Liver (tissue), 9 donors: ENCODE data around the gene PTH1R. TPM values are rescaled to one million over a fixed set of nuclear protein-coding genes. Genes with fewer than 3 reads are reported as not detected.

ENCODE experiments used
- DNase-seq: peaks from one replicate; pipeline ENCODE4 v3.0.0-alpha.2; 2017; ENCODE audit warnings: low spot score
- H3K27ac ChIP-seq, 2 donors: one replicate each; pipeline ENCODE4 v1.7.0; 2013; ENCODE audit warnings: inconsistent platforms in 2 of 2, low read length in 2 of 2, control low read depth in 1 of 2, low read depth in 1 of 2, mild to moderate bottlenecking in 1 of 2
- H3K27me3 ChIP-seq, 4 donors: one replicate each; pipeline versions ENCODE4 v1.6.1 to v1.7.0; 2013; ENCODE audit warnings: low read length in 3 of 4, inconsistent platforms in 1 of 4, mild to moderate bottlenecking in 1 of 4, moderate library complexity in 1 of 4; ENCODE audit not compliant: control insufficient read depth in 4 of 4, insufficient read depth in 4 of 4
- H3K36me3 ChIP-seq, 4 donors: one replicate each; pipeline versions ENCODE4 v1.6.1 to v1.7.0; 2013; ENCODE audit warnings: low read length in 3 of 4, mild to moderate bottlenecking in 3 of 4, low read depth in 1 of 4, moderate library complexity in 1 of 4; ENCODE audit not compliant: control insufficient read depth in 4 of 4, insufficient read depth in 3 of 4
- H3K4me1 ChIP-seq, 4 donors: one replicate each; pipeline versions ENCODE4 v1.6.1 to v1.7.0; 2013; ENCODE audit warnings: low read length in 3 of 4, mild to moderate bottlenecking in 3 of 4, moderate library complexity in 1 of 4; ENCODE audit not compliant: control insufficient read depth in 4 of 4, insufficient read depth in 4 of 4
- H3K4me3 ChIP-seq, 3 donors: one replicate each; pipeline versions ENCODE4 v1.6.1 to v1.7.0; 2013; ENCODE audit warnings: low read length in 3 of 3, control low read depth in 1 of 3, low read depth in 1 of 3, mild to moderate bottlenecking in 1 of 3
- H3K9ac ChIP-seq, 2 donors: one replicate each; pipeline ENCODE4 v1.7.0; 2013; ENCODE audit warnings: low read length in 2 of 2, mild to moderate bottlenecking in 2 of 2, moderate library complexity in 2 of 2, control low read depth in 1 of 2, low read depth in 1 of 2
- H3K9me3 ChIP-seq, 4 donors: one replicate each; pipeline versions ENCODE4 v1.6.1 to v1.7.0; 2013; ENCODE audit warnings: low read length in 3 of 4; ENCODE audit not compliant: control insufficient read depth in 4 of 4
- EGR1 ChIP-seq, 2 donors: IDR thresholded peaks; 2 replicates each; pipeline ENCODE4 v1.6.1; 2016 to 2018; ENCODE audit warnings: antibody characterized with exemption in 2 of 2, low read depth in 2 of 2
- FOXA1 ChIP-seq: IDR thresholded peaks from 2 replicates; pipeline ENCODE4 v1.6.1; 2016; ENCODE audit warnings: antibody characterized with exemption
- FOXA2 ChIP-seq: IDR thresholded peaks from 2 replicates; pipeline ENCODE4 v1.6.1; 2016; ENCODE audit warnings: antibody characterized with exemption
- GABPA ChIP-seq, 2 donors: IDR thresholded peaks in 1 of 2; conservative IDR thresholded peaks in 1 of 2; 2 replicates each; pipeline ENCODE4 v1.6.1; 2016; ENCODE audit warnings: antibody characterized with exemption in 2 of 2, mild to moderate bottlenecking in 1 of 2, moderate library complexity in 1 of 2
- HNF4A ChIP-seq, 2 donors: conservative IDR thresholded peaks; 2 replicates each; pipeline ENCODE4 v1.6.1; 2016; ENCODE audit warnings: antibody characterized with exemption in 2 of 2, mild to moderate bottlenecking in 2 of 2
- HNF4G ChIP-seq: IDR thresholded peaks from 2 replicates; pipeline ENCODE4 v1.6.1; 2016; ENCODE audit warnings: antibody characterized with exemption
- JUND ChIP-seq, 2 donors: IDR thresholded peaks; 2 replicates each; pipeline ENCODE4 v1.6.1; 2016; ENCODE audit warnings: antibody characterized with exemption in 2 of 2
- MAX ChIP-seq: IDR thresholded peaks from 2 replicates; pipeline ENCODE4 v1.6.1; 2016; ENCODE audit warnings: antibody characterized with exemption
- NR2F2 ChIP-seq: IDR thresholded peaks from 2 replicates; pipeline ENCODE4 v1.6.1; 2016; ENCODE audit warnings: antibody characterized with exemption
- RAD21 ChIP-seq, 2 donors: IDR thresholded peaks; 2 replicates each; pipeline ENCODE4 v1.6.1; 2016; ENCODE audit warnings: antibody characterized with exemption in 2 of 2, mild to moderate bottlenecking in 2 of 2
- RXRA ChIP-seq, 2 donors: IDR thresholded peaks; 2 replicates each; pipeline ENCODE4 v1.6.1; 2017 to 2018; ENCODE audit warnings: antibody characterized with exemption in 2 of 2, mild to moderate bottlenecking in 1 of 2
- SP1 ChIP-seq: IDR thresholded peaks from 2 replicates; pipeline ENCODE4 v1.6.1; 2018; ENCODE audit warnings: antibody characterized with exemption, mild to moderate bottlenecking
- TAF1 ChIP-seq: conservative IDR thresholded peaks from 2 replicates; pipeline ENCODE4 v1.6.1; 2016; ENCODE audit warnings: antibody characterized with exemption, mild to moderate bottlenecking
- YY1 ChIP-seq: IDR thresholded peaks from 2 replicates; pipeline ENCODE4 v1.6.1; 2016; ENCODE audit warnings: antibody characterized with exemption, mild to moderate bottlenecking
- WGBS: extraction: QIAGEN DNeasy Blood & Tissue Kit; methylation state at CpG from one replicate; pipeline ENCODE4 v1.1.7; 2013; 5-methylcytosine and 5-hydroxymethylcytosine counted together
- polyA plus RNA-seq, 2 donors: library from polyadenylated mRNA; stranded (reverse) in 1 of 2; unstranded in 1 of 2; fragments of 200-250 nt in 1 of 2; fragments of >200 nt in 1 of 2; fragmentation: Nextera tagmentation in 1 of 2; extraction: Ambion mirVana in 1 of 2; gene quantifications; one replicate each; pipeline versions ENCODE4 v1.2.1 to v1.2.3, GENCODE V29; 2013 to 2015
- total RNA-seq, 2 donors: library from RNA; depleted of rRNA; stranded (reverse); fragments of >200 nt; gene quantifications; one replicate each; pipeline ENCODE4 v1.2.3, GENCODE V29; 2014
- TF ChIP-seq, protein P1 (sequence below): IDR thresholded peaks from 2 replicates; pipeline ENCODE4 v1.6.1; 2016; ENCODE audit warnings: antibody characterized with exemption
- TF ChIP-seq, protein P2 (sequence below): fragments of 150-350 bp; IDR thresholded peaks from 2 replicates; pipeline ENCODE4 v1.5.1; 2017; ENCODE audit warnings: improper control_type of control experiment, low read depth, low read length; ENCODE audit not compliant: missing input control
- TF ChIP-seq, protein P3 (sequence below): IDR thresholded peaks from 2 replicates; pipeline ENCODE4 v1.6.1; 2016; ENCODE audit warnings: antibody characterized with exemption
- TF ChIP-seq, protein P4 (sequence below): IDR thresholded peaks from 2 replicates; pipeline ENCODE4 v1.6.1; 2016; ENCODE audit warnings: antibody characterized with exemption, mild to moderate bottlenecking
- donor health status: healthy.
- donor health status: healthy.
- donor health status: healthy.
- donor health status: healthy.
- donor health status: healthy.

PTH1R gene
- total and polyA plus RNA-seq, 4 donors = 7.2 to 28.4 (median 23.6) TPM

DNA sequence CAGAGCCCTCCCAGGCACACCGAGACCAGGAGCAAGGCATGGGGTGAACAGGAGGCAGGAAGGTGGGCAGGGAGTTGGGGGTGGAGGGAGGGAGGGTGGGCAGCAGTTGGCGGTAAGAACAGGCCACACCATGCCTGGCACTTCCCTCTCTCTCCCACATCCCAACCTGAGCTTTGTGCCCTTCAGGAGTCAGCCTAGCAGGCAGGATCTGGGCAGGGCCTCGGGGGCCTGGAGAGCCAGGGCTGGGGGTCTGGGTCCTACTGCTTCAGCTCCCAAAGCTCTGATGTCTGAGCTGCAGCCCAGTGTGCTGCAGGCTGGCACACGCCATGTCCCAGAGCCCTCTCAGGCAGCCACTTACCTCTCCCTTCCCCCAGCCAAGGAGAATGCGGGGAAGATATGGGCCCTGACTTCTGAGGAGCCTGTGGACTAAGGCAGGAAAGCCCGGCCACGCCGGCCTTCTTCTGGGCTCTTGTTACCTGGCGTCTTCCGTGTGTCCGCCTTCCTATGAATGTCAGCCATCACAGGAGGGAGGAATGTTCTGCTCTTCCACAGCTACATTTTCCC, 11.4 kb upstream of the PTH1R start:
- Histone ChIP-seq H3K27ac (no peak overlapping the region), H3K36me3 (no peaks in the 10 kb centered on the region), H3K4me1 (peaks cover 19 to 40% (median 29%) of the 10 kb centered on the region in 4 donors), H3K9me3 (no peaks in the 10 kb centered on the region), H3K4me3 (no peak overlapping the region), H3K9ac (no peak overlapping the region), H3K27me3 (no peaks in the 10 kb centered on the region)
- WGBS = 89% methylated on average over 11 of the region's 11 CpGs
- DNase-seq = no peak
- TF ChIP-seq, protein P1, sequence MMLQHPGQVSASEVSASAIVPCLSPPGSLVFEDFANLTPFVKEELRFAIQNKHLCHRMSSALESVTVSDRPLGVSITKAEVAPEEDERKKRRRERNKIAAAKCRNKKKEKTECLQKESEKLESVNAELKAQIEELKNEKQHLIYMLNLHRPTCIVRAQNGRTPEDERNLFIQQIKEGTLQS = no peak
- TF ChIP-seq RXRA (IDR thresholded peaks at IDR 0.05) (no peak), HNF4A (conservative IDR thresholded peaks at IDR 0.05) (no peak), SP1 (no peak), GABPA (IDR thresholded peaks at IDR 0.05 in 1 of 2, conservative IDR thresholded peaks at IDR 0.05 in 1 of 2) (no peak), YY1 (no peak), FOXA1 (no peak), RAD21 (IDR thresholded peaks at IDR 0.05) (no peak), MAX (no peak), JUND (IDR thresholded peaks at IDR 0.05) (no peak), FOXA2 (no peak), TAF1 (no peak), NR2F2 (no peak), EGR1 (IDR thresholded peaks at IDR 0.05; ENCODE audit: low read depth in 2 of 2) (no peak), HNF4G (no peak)
- TF ChIP-seq, protein P2, sequence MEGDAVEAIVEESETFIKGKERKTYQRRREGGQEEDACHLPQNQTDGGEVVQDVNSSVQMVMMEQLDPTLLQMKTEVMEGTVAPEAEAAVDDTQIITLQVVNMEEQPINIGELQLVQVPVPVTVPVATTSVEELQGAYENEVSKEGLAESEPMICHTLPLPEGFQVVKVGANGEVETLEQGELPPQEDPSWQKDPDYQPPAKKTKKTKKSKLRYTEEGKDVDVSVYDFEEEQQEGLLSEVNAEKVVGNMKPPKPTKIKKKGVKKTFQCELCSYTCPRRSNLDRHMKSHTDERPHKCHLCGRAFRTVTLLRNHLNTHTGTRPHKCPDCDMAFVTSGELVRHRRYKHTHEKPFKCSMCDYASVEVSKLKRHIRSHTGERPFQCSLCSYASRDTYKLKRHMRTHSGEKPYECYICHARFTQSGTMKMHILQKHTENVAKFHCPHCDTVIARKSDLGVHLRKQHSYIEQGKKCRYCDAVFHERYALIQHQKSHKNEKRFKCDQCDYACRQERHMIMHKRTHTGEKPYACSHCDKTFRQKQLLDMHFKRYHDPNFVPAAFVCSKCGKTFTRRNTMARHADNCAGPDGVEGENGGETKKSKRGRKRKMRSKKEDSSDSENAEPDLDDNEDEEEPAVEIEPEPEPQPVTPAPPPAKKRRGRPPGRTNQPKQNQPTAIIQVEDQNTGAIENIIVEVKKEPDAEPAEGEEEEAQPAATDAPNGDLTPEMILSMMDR = no peak
- TF ChIP-seq, protein P3, sequence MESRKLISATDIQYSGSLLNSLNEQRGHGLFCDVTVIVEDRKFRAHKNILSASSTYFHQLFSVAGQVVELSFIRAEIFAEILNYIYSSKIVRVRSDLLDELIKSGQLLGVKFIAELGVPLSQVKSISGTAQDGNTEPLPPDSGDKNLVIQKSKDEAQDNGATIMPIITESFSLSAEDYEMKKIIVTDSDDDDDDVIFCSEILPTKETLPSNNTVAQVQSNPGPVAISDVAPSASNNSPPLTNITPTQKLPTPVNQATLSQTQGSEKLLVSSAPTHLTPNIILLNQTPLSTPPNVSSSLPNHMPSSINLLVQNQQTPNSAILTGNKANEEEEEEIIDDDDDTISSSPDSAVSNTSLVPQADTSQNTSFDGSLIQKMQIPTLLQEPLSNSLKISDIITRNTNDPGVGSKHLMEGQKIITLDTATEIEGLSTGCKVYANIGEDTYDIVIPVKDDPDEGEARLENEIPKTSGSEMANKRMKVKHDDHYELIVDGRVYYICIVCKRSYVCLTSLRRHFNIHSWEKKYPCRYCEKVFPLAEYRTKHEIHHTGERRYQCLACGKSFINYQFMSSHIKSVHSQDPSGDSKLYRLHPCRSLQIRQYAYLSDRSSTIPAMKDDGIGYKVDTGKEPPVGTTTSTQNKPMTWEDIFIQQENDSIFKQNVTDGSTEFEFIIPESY = no peak
- TF ChIP-seq, protein P4, sequence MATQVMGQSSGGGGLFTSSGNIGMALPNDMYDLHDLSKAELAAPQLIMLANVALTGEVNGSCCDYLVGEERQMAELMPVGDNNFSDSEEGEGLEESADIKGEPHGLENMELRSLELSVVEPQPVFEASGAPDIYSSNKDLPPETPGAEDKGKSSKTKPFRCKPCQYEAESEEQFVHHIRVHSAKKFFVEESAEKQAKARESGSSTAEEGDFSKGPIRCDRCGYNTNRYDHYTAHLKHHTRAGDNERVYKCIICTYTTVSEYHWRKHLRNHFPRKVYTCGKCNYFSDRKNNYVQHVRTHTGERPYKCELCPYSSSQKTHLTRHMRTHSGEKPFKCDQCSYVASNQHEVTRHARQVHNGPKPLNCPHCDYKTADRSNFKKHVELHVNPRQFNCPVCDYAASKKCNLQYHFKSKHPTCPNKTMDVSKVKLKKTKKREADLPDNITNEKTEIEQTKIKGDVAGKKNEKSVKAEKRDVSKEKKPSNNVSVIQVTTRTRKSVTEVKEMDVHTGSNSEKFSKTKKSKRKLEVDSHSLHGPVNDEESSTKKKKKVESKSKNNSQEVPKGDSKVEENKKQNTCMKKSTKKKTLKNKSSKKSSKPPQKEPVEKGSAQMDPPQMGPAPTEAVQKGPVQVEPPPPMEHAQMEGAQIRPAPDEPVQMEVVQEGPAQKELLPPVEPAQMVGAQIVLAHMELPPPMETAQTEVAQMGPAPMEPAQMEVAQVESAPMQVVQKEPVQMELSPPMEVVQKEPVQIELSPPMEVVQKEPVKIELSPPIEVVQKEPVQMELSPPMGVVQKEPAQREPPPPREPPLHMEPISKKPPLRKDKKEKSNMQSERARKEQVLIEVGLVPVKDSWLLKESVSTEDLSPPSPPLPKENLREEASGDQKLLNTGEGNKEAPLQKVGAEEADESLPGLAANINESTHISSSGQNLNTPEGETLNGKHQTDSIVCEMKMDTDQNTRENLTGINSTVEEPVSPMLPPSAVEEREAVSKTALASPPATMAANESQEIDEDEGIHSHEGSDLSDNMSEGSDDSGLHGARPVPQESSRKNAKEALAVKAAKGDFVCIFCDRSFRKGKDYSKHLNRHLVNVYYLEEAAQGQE = no peak
